Heart right ventricle (tissue), 16 donors: ENCODE measurements around the gene TMEM97. TPM values are rescaled to one million over a fixed set of nuclear protein-coding genes. Genes with fewer than 3 reads are reported as not detected.
A peak's percentile ranks its signal among the peaks of the same experiment; 100 is the strongest.
"Not testable (repeated sequence)": the region's sequence is repeated elsewhere in the genome, so short reads cannot be mapped to it uniquely, and the experiment has no call there.

ENCODE experiments used
- ATAC-seq, 8 donors: fragments of 200-7000 bp; cut with Tn5 transposase; one replicate each; pipeline ENCODE4 v1.9.1; 2020; ENCODE audit warnings: mild to moderate bottlenecking in 8 of 8, moderate library complexity in 8 of 8, moderate number of reproducible peaks in 1 of 8
- DNase-seq, 2 donors: peaks; one replicate each; pipeline ENCODE4 v3.0.0-alpha.2; 2020
- H3K27ac ChIP-seq, 10 donors: fragments of 200-600 bp; sonication (generic) in 2 of 10; one replicate each; pipeline versions ENCODE4 v1.5.0 to v1.8.0; 2020 to 2022; ENCODE audit warnings: mild to moderate bottlenecking in 3 of 10
- H3K27me3 ChIP-seq, 7 donors: fragments of 200-600 bp; one replicate each; pipeline ENCODE4 v1.8.0; 2021 to 2022; ENCODE audit warnings: mild to moderate bottlenecking in 2 of 7
- H3K36me3 ChIP-seq, 9 donors: fragments of 200-600 bp; sonication (generic) in 1 of 9; one replicate each; pipeline versions ENCODE4 v1.5.0 to v1.8.0; 2020 to 2022; ENCODE audit warnings: mild to moderate bottlenecking in 2 of 9
- H3K4me1 ChIP-seq, 9 donors: fragments of 200-600 bp; sonication (generic) in 1 of 9; one replicate each; pipeline versions ENCODE4 v1.5.0 to v1.8.0; 2020 to 2022; ENCODE audit warnings: mild to moderate bottlenecking in 4 of 9
- H3K4me3 ChIP-seq, 10 donors: fragments of 200-600 bp; sonication (generic) in 2 of 10; one replicate each; pipeline versions ENCODE4 v1.5.0 to v1.8.0; 2020 to 2022; ENCODE audit warnings: mild to moderate bottlenecking in 7 of 10, moderate library complexity in 2 of 10
- H3K9me3 ChIP-seq, 11 donors: fragments of 200-600 bp in 10 of 11; sonication (generic) in 2 of 11; one replicate each; pipeline versions ENCODE4 v1.5.0 to v1.8.0; 2013 to 2022; ENCODE audit warnings: mild to moderate bottlenecking in 2 of 11, control low read depth in 1 of 11, moderate library complexity in 1 of 11
- WGBS, 2 donors: extraction: QIAGEN DNeasy Blood & Tissue Kit; methylation state at CpG; one replicate each; pipeline ENCODE4 v1.1.7; 2013; ENCODE audit warnings: inconsistent platforms in 1 of 2; 5-methylcytosine and 5-hydroxymethylcytosine counted together
- intact Hi-C, 10 donors: fragments of 100-400 bp; cut with DNase I; formaldehyde crosslinking; loops; one replicate each; pipeline versions ENCODE4 v1.11.1 to v1.14.2; 2022
- polyA plus RNA-seq, 2 donors: library from polyadenylated mRNA; stranded (reverse); fragments of 200-250 nt; gene quantifications; one replicate each; pipeline ENCODE4 v1.2.3, GENCODE V29; 2013
- total RNA-seq, 10 donors: library from RNA; stranded (reverse); fragmentation: NEBNext Ultra II Directional in 3 of 10; extraction: Animal tissue kit (Norgen Biotek cat#: 25700) in 3 of 10; gene quantifications; one replicate each; pipeline versions ENCODE4 v1.2.1 to v1.2.4, GENCODE V29; 2021 to 2023
- TF ChIP-seq, protein P1 (sequence below), 9 donors: fragments of 200-600 bp; sonication (generic) in 2 of 9; IDR thresholded peaks; one replicate each; pipeline versions ENCODE4 v1.5.0 to v1.8.0; 2021 to 2022; ENCODE audit warnings: antibody characterized with exemption in 9 of 9, mild to moderate bottlenecking in 5 of 9, moderate library complexity in 1 of 9
- donor health status: Arrhythmogenic right ventricular cardiomyopathy.
- donor health status: ischemic (EF 13 %, LVEDD 7.1; RV severe dilation, severe dysfunction).
- donor health status: healthy with polysubstance abuse.
- donor health status: DM: no; HTN: yes; CAD: no.
- donor health status: DM: no; HTN: no; CAD: no.
- donor health status: ischemic (EF 25% LVEDD 6.9; RV normal size, moderate dysfunction).
- donor health status: ischemic (EF 25% LVEDD 5.7; RV mildly dilated, moderate dysfunction).
- donor health status: healthy.
- donor health status: DM: yes; HTN: yes; CAD: no.
- donor health status: Ischemic cardiomyopathy.
- donor health status: ischemic (EF 35%, LVEDD 5.7; RV mildly dilated, moderate dysfunction).
- donor health status: nonischemic (EF 11% LVEDD 7.7; RV severe dilation, severe dysfunction).
- donor health status: DM: yes; HTN: yes; CAD: no.
- donor health status: PGD.
- donor health status: ischemic (EF 29% LVEDD 5.4; RV normal size, mild dysfunction).
- donor health status: nonischemic (EF 23%, LVEDD 6.1; RV moderate dilation, normal function).

The TMEM97 gene
- total and polyA plus RNA-seq, 12 donors, result 1.6 to 5.2 (median 3.2) TPM

DNA sequence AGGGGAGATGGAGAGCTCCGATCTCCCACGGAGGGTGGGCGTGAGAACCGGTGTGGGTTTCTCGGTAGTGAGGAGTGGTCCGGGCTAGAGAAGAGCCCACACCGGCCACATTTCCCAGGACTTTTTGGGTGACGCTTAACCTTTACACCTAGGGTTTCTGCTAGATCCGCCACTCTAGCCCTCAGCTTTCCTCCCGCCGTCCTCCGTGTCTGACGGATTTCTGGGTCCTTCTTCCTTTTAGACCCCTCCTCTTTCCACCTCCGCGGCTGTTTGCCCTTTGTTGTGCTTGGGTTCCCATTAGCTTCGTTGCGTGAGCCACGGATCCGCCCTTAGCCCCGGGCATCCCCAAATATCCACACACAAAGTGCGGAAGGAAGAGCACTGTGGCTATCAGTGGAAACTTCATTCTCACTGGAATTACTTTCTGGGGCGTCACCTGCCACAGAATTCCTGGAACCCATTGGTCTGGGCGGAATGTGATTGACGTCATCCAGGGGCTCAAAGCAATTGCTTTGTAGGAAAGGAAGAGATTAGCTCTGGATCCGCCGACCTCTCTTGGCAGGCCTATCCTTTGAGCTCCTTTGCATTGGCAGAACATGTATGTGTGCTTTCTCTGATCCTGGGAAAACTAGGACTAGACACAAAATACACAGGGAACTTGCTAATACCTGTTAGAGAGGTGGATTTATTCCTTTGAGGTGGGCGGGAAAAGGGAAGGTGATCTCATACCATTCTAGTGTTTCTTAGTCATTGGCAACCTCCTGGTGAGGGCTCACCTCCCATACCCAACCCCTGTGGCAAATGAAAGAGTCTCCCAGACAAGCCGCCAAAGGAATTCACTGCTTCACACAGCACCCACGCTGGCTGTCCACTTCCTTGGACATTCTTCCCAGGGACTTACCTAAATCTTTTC, 17.2 kb downstream of the TMEM97 start:
- peak in 1 of 2 donors; percentile 85 for DNase-seq
- H3K27me3 ChIP-seq, result no peaks in the 10 kb centered on the region
- peaks cover 15 to 64% (median 59%) of the 10 kb centered on the region in 9 donors for H3K4me1 ChIP-seq
- TF ChIP-seq, protein P1, sequence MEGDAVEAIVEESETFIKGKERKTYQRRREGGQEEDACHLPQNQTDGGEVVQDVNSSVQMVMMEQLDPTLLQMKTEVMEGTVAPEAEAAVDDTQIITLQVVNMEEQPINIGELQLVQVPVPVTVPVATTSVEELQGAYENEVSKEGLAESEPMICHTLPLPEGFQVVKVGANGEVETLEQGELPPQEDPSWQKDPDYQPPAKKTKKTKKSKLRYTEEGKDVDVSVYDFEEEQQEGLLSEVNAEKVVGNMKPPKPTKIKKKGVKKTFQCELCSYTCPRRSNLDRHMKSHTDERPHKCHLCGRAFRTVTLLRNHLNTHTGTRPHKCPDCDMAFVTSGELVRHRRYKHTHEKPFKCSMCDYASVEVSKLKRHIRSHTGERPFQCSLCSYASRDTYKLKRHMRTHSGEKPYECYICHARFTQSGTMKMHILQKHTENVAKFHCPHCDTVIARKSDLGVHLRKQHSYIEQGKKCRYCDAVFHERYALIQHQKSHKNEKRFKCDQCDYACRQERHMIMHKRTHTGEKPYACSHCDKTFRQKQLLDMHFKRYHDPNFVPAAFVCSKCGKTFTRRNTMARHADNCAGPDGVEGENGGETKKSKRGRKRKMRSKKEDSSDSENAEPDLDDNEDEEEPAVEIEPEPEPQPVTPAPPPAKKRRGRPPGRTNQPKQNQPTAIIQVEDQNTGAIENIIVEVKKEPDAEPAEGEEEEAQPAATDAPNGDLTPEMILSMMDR (IDR thresholded peaks at IDR 0.05), result no peak
- peak overlapping the region; percentile 74 to 95 (median 88) for H3K4me3 ChIP-seq
- H3K9me3 ChIP-seq, result no peaks in the 10 kb centered on the region
- WGBS, 2 donors, result 4% methylated on average over 29 of the region's 29 CpGs
- intact Hi-C loops, result loop anchor here in 3 of 10 donors (1.0 to 10.0 kb wide), 7 partner anchors 17 to 619 kb away; partner anchors contain the start of genes NLK (in 2 of the 3), PHF12 (in 2 of the 3), POLDIP2 (in 2 of the 3) and TMEM97 (in 2 of the 3)
- peak overlapping the region; percentile 90 to 99 (median 98) for H3K27ac ChIP-seq
- H3K36me3 ChIP-seq, result peaks cover 0 to 40% (median 26%) of the 10 kb centered on the region in 9 donors
- ATAC-seq, result peak; percentile 18 to 68 (median 46)

GRCh38 chr17:28338056-28338768, 19.2 kb downstream of the TMEM97 start:
- WGBS, 2 donors, result 29 to 35% methylated on average over 5 of the region's 5 CpGs
- TF ChIP-seq, protein P1 (IDR thresholded peaks at IDR 0.05), result peak in 2 of 9 donors; percentile 11 to 19
- ATAC-seq (peak in 3 of 8 donors; percentile 5 to 17 (median 6)), DNase-seq (peak in 1 of 2 donors; percentile 83)
- Histone ChIP-seq H3K36me3 (peaks cover under 1 to 45% (median 39%) of the 10 kb centered on the region in 9 donors), H3K27me3 (no peaks in the 10 kb centered on the region), H3K27ac (peak overlapping the region; percentile 37 to 99 (median 98)), H3K9me3 (no peaks in the 10 kb centered on the region), H3K4me1 (peaks cover 15 to 62% (median 59%) of the 10 kb centered on the region in 9 donors), H3K4me3 (peak overlapping the region in 7 of 10 donors; percentile 11 to 94 (median 85))
- intact Hi-C loops, result loop anchor here in 2 of 10 donors (5.0 to 10.0 kb wide), 4 partner anchors 293 to 617 kb away; partner anchors contain the start of genes NLK (in 2 of the 2) and PHF12 (in 2 of the 2)

DNA sequence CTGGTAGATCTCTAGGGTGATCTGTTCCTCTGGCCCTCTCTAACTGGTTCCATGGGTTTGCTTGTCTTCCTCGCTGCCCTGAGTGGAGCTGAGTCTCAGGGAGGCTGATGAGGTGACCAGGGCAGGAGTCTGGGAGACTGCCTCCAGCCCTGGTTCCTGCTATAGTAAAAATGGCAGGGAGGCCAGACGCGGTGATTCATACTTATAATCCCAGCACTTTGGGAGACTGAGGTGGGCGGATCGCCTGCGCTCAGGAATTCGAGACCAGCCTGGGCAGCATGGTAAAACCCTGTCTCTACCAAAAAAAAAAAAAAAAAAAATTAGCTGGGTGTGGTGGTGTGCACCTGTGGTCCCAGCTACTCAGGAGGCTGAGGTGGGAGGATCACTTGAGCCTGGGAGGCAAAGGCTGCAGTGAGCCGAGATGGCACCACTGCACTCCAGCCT, 19.8 kb downstream of the TMEM97 start:
- H3K27me3 ChIP-seq, ATAC-seq, H3K9me3 ChIP-seq, DNase-seq: not testable (repeated sequence)
- Histone ChIP-seq H3K4me1 (peaks cover 15 to 59% (median 53%) of the 10 kb centered on the region in 9 donors), H3K27ac (peak overlapping the region; percentile 37 to 99 (median 98)), H3K36me3 (peaks cover 3 to 51% (median 44%) of the 10 kb centered on the region in 9 donors), H3K4me3 (peak overlapping the region in 5 of 10 donors; percentile 7 to 94 (median 31))
- intact Hi-C loops, result loop anchor here in 3 of 10 donors (1.0 to 10.0 kb wide), 5 partner anchors 19 to 616 kb away; partner anchors contain the start of genes NLK (in 2 of the 3), PHF12 (in 2 of the 3) and POLDIP2 (in 1 of the 3)
- WGBS, 2 donors, result 67 to 80% methylated on average over 8 of the region's 8 CpGs

- Histone ChIP-seq H3K36me3 (peaks cover 3 to 57% (median 51%) of the 10 kb centered on the region in 9 donors), H3K9me3 (no peaks in the 10 kb centered on the region), H3K27ac (peak overlapping the region in 9 of 10 donors; percentile 38 to 99 (median 98)), H3K27me3 (no peaks in the 10 kb centered on the region), H3K4me1 (peaks cover 11 to 58% (median 47%) of the 10 kb centered on the region in 9 donors), H3K4me3 (no peak overlapping the region)
- ATAC-seq (no peak), DNase-seq (no peak)
- intact Hi-C loops, result loop anchor here in 3 of 10 donors (1.0 to 10.0 kb wide), 5 partner anchors 18 to 615 kb away; partner anchors contain the start of genes NLK (in 2 of the 3), PHF12 (in 2 of the 3) and POLDIP2 (in 1 of the 3)
- WGBS, 2 donors, result 93 to 94% methylated on average over 14 to 15 of the region's 15 CpGs
- TF ChIP-seq, protein P1 (IDR thresholded peaks at IDR 0.05), result no peak
These were observed 20.4 kb downstream of the TMEM97 start for GRCh38 chr17:28339431-28339830.
